Glomerular visceral epithelial cell (primary cell): ENCODE data around the gene UBE3D.
"Not testable (repeated sequence)": the region's sequence is repeated elsewhere in the genome, so short reads cannot be mapped to it uniquely, and the experiment has no call there.

Experiments
- DNase-seq: peaks from one replicate; pipeline ENCODE4 v3.0.0-alpha.2; 2016; ENCODE audit errors: extremely low spot score

UBE3D gene

GRCh38 chr6:83055366-83055964 is 10.2 kb downstream of the UBE3D start:
- peak; percentile 58 for DNase-seq

GRCh38 chr6:83053678-83054077 is 12.0 kb downstream of the UBE3D start:
- DNase-seq: no peak

GRCh38 chr6:83051377-83052172 is 14.1 kb downstream of the UBE3D start:
- DNase-seq: no peak

GRCh38 chr6:83047065-83047754 is 18.4 kb downstream of the UBE3D start:
- no peak for DNase-seq

- no peak for DNase-seq
Measured at GRCh38 chr6:83044091-83044768, 21.4 kb downstream of the UBE3D start.

- no peak for DNase-seq
Measured at GRCh38 chr6:83042467-83043053, 23.1 kb downstream of the UBE3D start.

- peak; percentile 8 for DNase-seq
Measured at GRCh38 chr6:83038246-83038645, 27.4 kb downstream of the UBE3D start.

- DNase-seq: no peak
Measured at GRCh38 chr6:83031689-83032088, 34.0 kb downstream of the UBE3D start.

GRCh38 chr6:83019741-83020140 is 45.9 kb downstream of the UBE3D start:
- no peak for DNase-seq

GRCh38 chr6:83011131-83011530 is 54.5 kb downstream of the UBE3D start:
- not testable (repeated sequence) for DNase-seq

- DNase-seq: no peak
Measured at GRCh38 chr6:83008626-83009025, 57.0 kb downstream of the UBE3D start.

- no peak for DNase-seq
Measured at GRCh38 chr6:83006270-83006905, 59.3 kb downstream of the UBE3D start.

GRCh38 chr6:82996156-82996555 is 69.5 kb downstream of the UBE3D start:
- DNase-seq: no peak

- DNase-seq: no peak
Measured at GRCh38 chr6:82995066-82995465, 70.6 kb downstream of the UBE3D start.

- DNase-seq: no peak
Measured at GRCh38 chr6:82989736-82990290, 75.8 kb downstream of the UBE3D start.

GRCh38 chr6:82988930-82989351 is 76.7 kb downstream of the UBE3D start:
- DNase-seq: no peak

GRCh38 chr6:82987951-82988350 is 77.7 kb downstream of the UBE3D start:
- DNase-seq: no peak

GRCh38 chr6:82987416-82987815 is 78.2 kb downstream of the UBE3D start:
- no peak for DNase-seq

GRCh38 chr6:82984720-82985119 is 80.9 kb downstream of the UBE3D start:
- no peak for DNase-seq

GRCh38 chr6:82980086-82980485 is 85.6 kb downstream of the UBE3D start:
- DNase-seq: no peak

- DNase-seq: no peak
Measured at GRCh38 chr6:82979657-82980056, 86.0 kb downstream of the UBE3D start.
